IMR-90 (cell line): ENCODE data around the gene RNF114. TPM values are rescaled to one million over a fixed set of nuclear protein-coding genes. Genes with fewer than 3 reads are reported as not detected.

Source experiments
- CEBPB ChIP-seq: IDR thresholded peaks from 2 replicates; pipeline ENCODE4 v1.6.1; 2012; ENCODE audit warnings: low read depth, low read length, improper control_type of control experiment
- MXI1 ChIP-seq: IDR thresholded peaks from 2 replicates; pipeline ENCODE4 v1.6.1; 2012; ENCODE audit warnings: low read depth, mild to moderate bottlenecking, low read length, moderate library complexity, borderline replicate concordance
- polyA plus RNA-seq, 3 experiments: library from polyadenylated mRNA; depleted of rRNA; stranded (reverse); fragments of >200 nt; gene quantifications; 2 replicates each; pipeline ENCODE4 v1.2.3, GENCODE V29; 2012; ENCODE audit warnings: low replicate concordance in 1 of 3
- total RNA-seq: library from RNA; depleted of rRNA; stranded (reverse); fragments of >200 nt; gene quantifications from 2 replicates; pipeline ENCODE4 v1.2.3, GENCODE V29; 2012
- TF ChIP-seq, protein P1 (sequence below): conservative IDR thresholded peaks from 2 replicates; pipeline ENCODE4 v1.5.1; 2012; ENCODE audit warnings: mild to moderate bottlenecking, low read depth, low read length, improper control_type of control experiment

RNF114 gene
- total and polyA plus RNA-seq, 2 of the 4 experiments (the other 2 are of a cell fraction) = 44.6 to 62.3 TPM

DNA sequence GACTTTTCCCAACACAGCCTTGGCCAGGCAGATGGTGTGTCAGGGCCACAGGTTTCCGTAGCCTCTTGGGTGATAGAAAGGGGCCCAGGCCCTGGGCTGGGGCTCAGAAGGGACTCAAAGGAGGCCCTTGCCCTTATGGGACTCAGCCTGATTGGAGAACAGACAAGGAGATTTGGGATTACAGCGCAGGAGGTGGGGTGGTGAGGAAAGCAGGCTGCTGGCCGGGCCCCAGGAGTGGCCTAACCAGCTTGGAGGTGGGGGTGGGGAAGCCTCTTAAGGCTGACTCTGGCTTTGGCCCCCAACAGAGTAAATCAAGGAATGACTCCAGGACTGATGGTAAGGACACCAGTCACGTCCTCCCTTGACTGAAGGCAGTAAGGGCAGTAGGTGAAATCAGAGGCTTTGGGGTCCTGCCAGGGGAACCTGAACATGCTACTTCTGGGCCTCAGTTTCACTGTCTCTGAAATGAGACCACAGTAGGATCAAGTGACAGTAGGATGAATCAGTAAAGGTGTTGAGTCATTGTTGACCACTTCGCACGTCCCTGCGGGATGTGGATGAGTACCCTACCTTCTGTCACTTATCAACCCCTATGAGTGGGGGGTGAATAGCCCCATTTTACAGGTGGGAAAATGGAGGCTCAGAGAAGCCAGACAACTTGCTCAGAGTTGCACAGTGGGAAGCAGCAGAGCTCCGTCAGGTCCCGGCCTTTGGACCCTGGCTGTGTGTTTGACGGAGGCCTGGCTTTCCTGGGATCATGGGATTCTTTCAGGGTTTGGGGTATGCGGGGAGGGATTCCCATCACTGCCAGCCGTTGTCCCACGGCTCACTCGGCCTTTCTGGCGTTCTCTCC is 51.0 kb downstream of the RNF114 start (continued):
- TF ChIP-seq, protein P1, sequence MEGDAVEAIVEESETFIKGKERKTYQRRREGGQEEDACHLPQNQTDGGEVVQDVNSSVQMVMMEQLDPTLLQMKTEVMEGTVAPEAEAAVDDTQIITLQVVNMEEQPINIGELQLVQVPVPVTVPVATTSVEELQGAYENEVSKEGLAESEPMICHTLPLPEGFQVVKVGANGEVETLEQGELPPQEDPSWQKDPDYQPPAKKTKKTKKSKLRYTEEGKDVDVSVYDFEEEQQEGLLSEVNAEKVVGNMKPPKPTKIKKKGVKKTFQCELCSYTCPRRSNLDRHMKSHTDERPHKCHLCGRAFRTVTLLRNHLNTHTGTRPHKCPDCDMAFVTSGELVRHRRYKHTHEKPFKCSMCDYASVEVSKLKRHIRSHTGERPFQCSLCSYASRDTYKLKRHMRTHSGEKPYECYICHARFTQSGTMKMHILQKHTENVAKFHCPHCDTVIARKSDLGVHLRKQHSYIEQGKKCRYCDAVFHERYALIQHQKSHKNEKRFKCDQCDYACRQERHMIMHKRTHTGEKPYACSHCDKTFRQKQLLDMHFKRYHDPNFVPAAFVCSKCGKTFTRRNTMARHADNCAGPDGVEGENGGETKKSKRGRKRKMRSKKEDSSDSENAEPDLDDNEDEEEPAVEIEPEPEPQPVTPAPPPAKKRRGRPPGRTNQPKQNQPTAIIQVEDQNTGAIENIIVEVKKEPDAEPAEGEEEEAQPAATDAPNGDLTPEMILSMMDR = no peak
- TF ChIP-seq MXI1 (no peak), CEBPB (no peak)
